OCI-LY3 (cell line): Measurements from ENCODE around the gene HOXA5.

Experiments used
- EZH2phosphoT487 ChIP-seq: fragments of 200-600 bp; shearing (Covaris generic); IDR thresholded peaks from 2 replicates; pipeline ENCODE4 v1.6.1; 2018; ENCODE audit warnings: antibody characterized with exemption, mixed run types, low read depth
- TF ChIP-seq, protein P1 (sequence below): fragments of 200-600, 300-600 bp; sonication (generic); IDR thresholded peaks from 2 replicates; pipeline ENCODE4 v1.5.1; 2014; ENCODE audit warnings: antibody characterized with exemption, low read length, low read depth

- TF ChIP-seq, protein P1, sequence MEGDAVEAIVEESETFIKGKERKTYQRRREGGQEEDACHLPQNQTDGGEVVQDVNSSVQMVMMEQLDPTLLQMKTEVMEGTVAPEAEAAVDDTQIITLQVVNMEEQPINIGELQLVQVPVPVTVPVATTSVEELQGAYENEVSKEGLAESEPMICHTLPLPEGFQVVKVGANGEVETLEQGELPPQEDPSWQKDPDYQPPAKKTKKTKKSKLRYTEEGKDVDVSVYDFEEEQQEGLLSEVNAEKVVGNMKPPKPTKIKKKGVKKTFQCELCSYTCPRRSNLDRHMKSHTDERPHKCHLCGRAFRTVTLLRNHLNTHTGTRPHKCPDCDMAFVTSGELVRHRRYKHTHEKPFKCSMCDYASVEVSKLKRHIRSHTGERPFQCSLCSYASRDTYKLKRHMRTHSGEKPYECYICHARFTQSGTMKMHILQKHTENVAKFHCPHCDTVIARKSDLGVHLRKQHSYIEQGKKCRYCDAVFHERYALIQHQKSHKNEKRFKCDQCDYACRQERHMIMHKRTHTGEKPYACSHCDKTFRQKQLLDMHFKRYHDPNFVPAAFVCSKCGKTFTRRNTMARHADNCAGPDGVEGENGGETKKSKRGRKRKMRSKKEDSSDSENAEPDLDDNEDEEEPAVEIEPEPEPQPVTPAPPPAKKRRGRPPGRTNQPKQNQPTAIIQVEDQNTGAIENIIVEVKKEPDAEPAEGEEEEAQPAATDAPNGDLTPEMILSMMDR = no peak
- TF ChIP-seq EZH2phosphoT487 = no peak
Observed at GRCh38 chr7:27139334-27140125, 4.0 kb downstream of the HOXA5 start.
